H9 (cell line): ENCODE results near the gene NLN. TPM values are rescaled to one million over a fixed set of nuclear protein-coding genes. Genes with fewer than 3 reads are reported as not detected.

ENCODE experiments used
- DNase-seq: peaks from one replicate; pipeline ENCODE4 v3.0.0-alpha.2; 2017
- H2AFZ ChIP-seq: one replicate; pipeline ENCODE4 v1.6.1; 2013; ENCODE audit warnings: mild to moderate bottlenecking, low read length, control low read depth, moderate library complexity
- H2AK5ac ChIP-seq: 2 replicates; pipeline ENCODE4 v1.6.1; 2013; ENCODE audit warnings: low read length, control low read depth, mixed read lengths; ENCODE audit not compliant: insufficient read length
- H2BK120ac ChIP-seq: one replicate; pipeline ENCODE4 v1.6.1; 2013; ENCODE audit warnings: low read depth, mild to moderate bottlenecking, low read length, control low read depth, inconsistent platforms; ENCODE audit not compliant: poor library complexity, severe bottlenecking
- H2BK12ac ChIP-seq: 2 replicates; pipeline ENCODE4 v1.6.1; 2013; ENCODE audit warnings: low read length, control low read depth, mixed read lengths, low read depth; ENCODE audit not compliant: insufficient read length
- H2BK15ac ChIP-seq: 2 replicates; pipeline ENCODE4 v1.6.1; 2013; ENCODE audit warnings: low read depth, low read length, control low read depth
- H2BK20ac ChIP-seq: one replicate; pipeline ENCODE4 v1.6.1; 2013; ENCODE audit warnings: low read depth, mild to moderate bottlenecking, low read length, control low read depth, inconsistent platforms; ENCODE audit not compliant: poor library complexity, severe bottlenecking
- H2BK5ac ChIP-seq: 2 replicates; pipeline ENCODE4 v1.6.1; 2013; ENCODE audit warnings: low read length, control low read depth, mixed read lengths; ENCODE audit not compliant: insufficient read length
- H3K14ac ChIP-seq: 2 replicates; pipeline ENCODE4 v1.6.1; 2013; ENCODE audit warnings: low read length, control low read depth; ENCODE audit not compliant: insufficient read depth
- H3K18ac ChIP-seq: 2 replicates; pipeline ENCODE4 v1.6.1; 2013; ENCODE audit warnings: low read depth, mild to moderate bottlenecking, mixed read lengths, low read length, control low read depth; ENCODE audit not compliant: insufficient read length
- H3K23ac ChIP-seq: 2 replicates; pipeline ENCODE4 v1.6.1; 2013; ENCODE audit warnings: low read length, control low read depth, mixed read lengths, low read depth; ENCODE audit not compliant: insufficient read length
- H3K23me2 ChIP-seq: 2 replicates; pipeline ENCODE4 v1.6.1; 2013; ENCODE audit warnings: low read depth, mild to moderate bottlenecking, mixed read lengths, low read length, control low read depth; ENCODE audit not compliant: insufficient read length, poor library complexity, severe bottlenecking
- H3K27ac ChIP-seq: 2 replicates; pipeline ENCODE4 v1.5.1; 2013; ENCODE audit warnings: low read length, control low read depth, mixed read lengths, low read depth; ENCODE audit not compliant: insufficient read length
- H3K27me3 ChIP-seq: 2 replicates; pipeline ENCODE4 v1.6.1; 2013; ENCODE audit warnings: low read length, control low read depth, inconsistent platforms; ENCODE audit not compliant: insufficient read depth
- H3K4ac ChIP-seq: 2 replicates; pipeline ENCODE4 v1.6.1; 2013; ENCODE audit warnings: low read depth, mild to moderate bottlenecking, control low read depth, inconsistent platforms, low read length, moderate library complexity
- H3K4me1 ChIP-seq: 2 replicates; pipeline ENCODE4 v1.6.1; 2013; ENCODE audit warnings: low read length, control low read depth, inconsistent platforms; ENCODE audit not compliant: insufficient read depth
- H3K4me2 ChIP-seq: 2 replicates; pipeline ENCODE4 v1.6.1; 2013; ENCODE audit warnings: low read length, control low read depth, mixed read lengths; ENCODE audit not compliant: insufficient read length, insufficient read depth
- H3K56ac ChIP-seq: 2 replicates; pipeline ENCODE4 v1.6.1; 2013; ENCODE audit warnings: low read depth, mild to moderate bottlenecking, mixed read lengths, low read length, control low read depth; ENCODE audit not compliant: insufficient read length
- H3K79me1 ChIP-seq: 2 replicates; pipeline ENCODE4 v1.6.1; 2013; ENCODE audit warnings: low read depth, mild to moderate bottlenecking, moderate library complexity, low read length, control low read depth, inconsistent platforms; ENCODE audit not compliant: insufficient read depth, poor library complexity, severe bottlenecking
- H3K79me2 ChIP-seq: 2 replicates; pipeline ENCODE4 v1.6.1; 2013; ENCODE audit warnings: low read length, control low read depth, inconsistent platforms; ENCODE audit not compliant: insufficient read depth
- H3K9ac ChIP-seq: 2 replicates; pipeline ENCODE4 v1.6.1; 2013; ENCODE audit warnings: low read length, control low read depth, mixed read lengths; ENCODE audit not compliant: insufficient read length; ENCODE audit errors: extremely low read depth
- H3K9me3 ChIP-seq: one replicate; pipeline ENCODE4 v1.6.1; 2013; ENCODE audit warnings: low read depth, low read length, inconsistent platforms; ENCODE audit not compliant: control insufficient read depth
- H3T11ph ChIP-seq: one replicate; pipeline ENCODE4 v1.6.1; 2013; ENCODE audit warnings: mild to moderate bottlenecking, low read length, control low read depth, inconsistent platforms
- H4K20me1 ChIP-seq: one replicate; pipeline ENCODE4 v1.6.1; 2013; ENCODE audit not compliant: control insufficient read depth, insufficient read length, insufficient read depth
- H4K5ac ChIP-seq: 2 replicates; pipeline ENCODE4 v1.6.1; 2013; ENCODE audit warnings: low read depth, mild to moderate bottlenecking, mixed read lengths, low read length, control low read depth; ENCODE audit not compliant: insufficient read length
- H4K8ac ChIP-seq: replicated peaks from 2 replicates; pipeline ENCODE4 v1.6.1; 2013; ENCODE audit warnings: low read length, control low read depth, mixed read lengths, low read depth; ENCODE audit not compliant: insufficient read length
- H4K91ac ChIP-seq: 2 replicates; pipeline ENCODE4 v1.6.1; 2013; ENCODE audit warnings: low read depth, mild to moderate bottlenecking, moderate library complexity, mixed read lengths, low read length, control low read depth; ENCODE audit not compliant: insufficient read length
- H3K27ac Mint-ChIP-seq, 3 experiments: 2 replicates in 2 of 3; 3 replicates in 1 of 3; pipeline ENCODE4 v1.8.0; 2020 to 2021; ENCODE audit warnings: mixed read lengths in 3 of 3, mild to moderate bottlenecking in 1 of 3, moderate library complexity in 1 of 3
- H3K27me3 Mint-ChIP-seq: 2 replicates; pipeline ENCODE4 v1.8.0; 2021; ENCODE audit warnings: low read depth, mild to moderate bottlenecking, moderate library complexity, mixed read lengths
- H3K36me3 Mint-ChIP-seq, 3 experiments: 2 replicates in 2 of 3; 3 replicates in 1 of 3; pipeline ENCODE4 v1.8.0; 2020 to 2021; ENCODE audit warnings: low read depth in 3 of 3, mixed read lengths in 3 of 3; ENCODE audit not compliant: insufficient read depth in 1 of 3
- H3K4me1 Mint-ChIP-seq, 2 experiments: 2 replicates each; pipeline ENCODE4 v1.8.0; 2020; ENCODE audit warnings: mixed read lengths in 2 of 2
- H3K4me3 Mint-ChIP-seq, 2 experiments: 2 replicates in 1 of 2; 3 replicates in 1 of 2; pipeline ENCODE4 v1.8.0; 2020 to 2021; ENCODE audit warnings: mild to moderate bottlenecking in 2 of 2, mixed read lengths in 2 of 2, moderate library complexity in 1 of 2
- H3K9me3 Mint-ChIP-seq, 2 experiments: 2 replicates in 1 of 2; 3 replicates in 1 of 2; pipeline ENCODE4 v1.8.0; 2020; ENCODE audit warnings: mild to moderate bottlenecking in 2 of 2, mixed read lengths in 2 of 2, moderate library complexity in 1 of 2
- WGBS: extraction: QIAGEN DNeasy Blood & Tissue Kit; methylation state at CpG from one replicate; pipeline ENCODE4 v1.1.7; 2013; ENCODE audit warnings: missing lambda C conversion rate, low lambda C conversion rate, mixed read lengths; ENCODE audit not compliant: insufficient read length; ENCODE audit errors: extremely low coverage; 5-methylcytosine and 5-hydroxymethylcytosine counted together
- total RNA-seq: library from RNA; stranded (reverse); gene quantifications from 2 replicates; pipeline ENCODE4 v1.2.1, GENCODE V29; 2021
- TF ChIP-seq, protein P1 (sequence below): fragments of 200-600 bp; sonication (generic); conservative IDR thresholded peaks from 3 replicates; pipeline ENCODE4 v1.8.0; 2021; ENCODE audit warnings: antibody characterized with exemption, mild to moderate bottlenecking

The NLN gene
- total RNA-seq, 1 experiment from 2014 or later, result 137 TPM

DNA sequence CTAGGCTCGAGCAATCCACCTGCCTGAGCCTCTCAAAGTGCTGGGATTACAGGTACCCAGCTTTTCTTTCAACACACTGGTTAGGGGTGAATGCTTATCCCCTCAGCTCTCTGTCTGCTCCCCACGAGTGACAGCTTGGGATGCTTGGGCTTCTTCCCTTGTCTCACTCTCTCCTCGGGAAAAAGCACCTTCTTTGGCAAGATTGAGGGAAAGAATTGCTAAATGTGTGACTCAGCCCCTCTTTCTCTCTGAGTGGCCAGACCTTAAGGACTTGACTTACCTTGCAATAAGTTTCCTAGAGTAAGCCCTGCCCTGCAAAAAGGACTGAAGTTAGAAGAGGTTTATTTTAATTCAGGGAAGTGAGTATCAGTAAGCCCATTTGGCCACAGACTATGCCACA is 136.3 kb downstream of the NLN start:
- DNase-seq, result no peak
- Histone ChIP-seq H2BK5ac (no peak overlapping the region), H3K4me1 (no peaks in the 10 kb centered on the region), H2BK12ac (no peak overlapping the region), H2BK15ac (no peak overlapping the region), H2BK120ac (no peak overlapping the region), H3K4me2 (no peak overlapping the region), H2BK20ac (no peak overlapping the region), H2AK5ac (no peak overlapping the region), H3K14ac (no peak overlapping the region), H2AFZ (no peak overlapping the region), H3K9me3 (no peaks in the 10 kb centered on the region), H3K23me2 (no peaks in the 10 kb centered on the region), H3K79me1 (no peaks in the 10 kb centered on the region), H4K5ac (no peak overlapping the region), H3K79me2 (no peaks in the 10 kb centered on the region), H3K27ac (no peak overlapping the region), H3K18ac (no peak overlapping the region), H3K9ac (no peak overlapping the region), H4K8ac (no peak overlapping the region), H4K91ac (no peak overlapping the region), H3K56ac (no peak overlapping the region), H3K4ac (no peak overlapping the region), H4K20me1 (no peaks in the 10 kb centered on the region), H3T11ph (no peak overlapping the region), H3K23ac (no peak overlapping the region), H3K27me3 (no peaks in the 10 kb centered on the region)
- TF ChIP-seq, protein P1, sequence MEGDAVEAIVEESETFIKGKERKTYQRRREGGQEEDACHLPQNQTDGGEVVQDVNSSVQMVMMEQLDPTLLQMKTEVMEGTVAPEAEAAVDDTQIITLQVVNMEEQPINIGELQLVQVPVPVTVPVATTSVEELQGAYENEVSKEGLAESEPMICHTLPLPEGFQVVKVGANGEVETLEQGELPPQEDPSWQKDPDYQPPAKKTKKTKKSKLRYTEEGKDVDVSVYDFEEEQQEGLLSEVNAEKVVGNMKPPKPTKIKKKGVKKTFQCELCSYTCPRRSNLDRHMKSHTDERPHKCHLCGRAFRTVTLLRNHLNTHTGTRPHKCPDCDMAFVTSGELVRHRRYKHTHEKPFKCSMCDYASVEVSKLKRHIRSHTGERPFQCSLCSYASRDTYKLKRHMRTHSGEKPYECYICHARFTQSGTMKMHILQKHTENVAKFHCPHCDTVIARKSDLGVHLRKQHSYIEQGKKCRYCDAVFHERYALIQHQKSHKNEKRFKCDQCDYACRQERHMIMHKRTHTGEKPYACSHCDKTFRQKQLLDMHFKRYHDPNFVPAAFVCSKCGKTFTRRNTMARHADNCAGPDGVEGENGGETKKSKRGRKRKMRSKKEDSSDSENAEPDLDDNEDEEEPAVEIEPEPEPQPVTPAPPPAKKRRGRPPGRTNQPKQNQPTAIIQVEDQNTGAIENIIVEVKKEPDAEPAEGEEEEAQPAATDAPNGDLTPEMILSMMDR, result no peak
- Mint-ChIP-seq H3K9me3 (peaks cover 0 to 2% of the 10 kb centered on the region in 2 experiments; a peak in 2 of 5 replicates), H3K27ac (no peak overlapping the region; a peak in 1 of 7 replicates), H3K4me3 (no peak overlapping the region), H3K36me3 (no peaks in the 10 kb centered on the region), H3K27me3 (no peaks in the 10 kb centered on the region; the same call in none of the 2 replicates), H3K4me1 (no peaks in the 10 kb centered on the region)
- no CpG with 5 or more reads among the region's 3 CpGs for WGBS
